Smooth muscle cell (in vitro differentiated cells): ENCODE measurements around the gene HYAL1. TPM values are rescaled to one million over a fixed set of nuclear protein-coding genes. Genes with fewer than 3 reads are reported as not detected.
"Not testable (repeated sequence)": the region's sequence is repeated elsewhere in the genome, so short reads cannot be mapped to it uniquely, and the experiment has no call there.

Experiments
- DNase-seq: peaks from one replicate; lab custom pipeline; 2025; ENCODE audit not compliant: unreplicated experiment; lab: John Stamatoyannopoulos, UW
- H2AFZ ChIP-seq: fragments of 200-600 bp; sonication (generic); 2 replicates; pipeline ENCODE4 v1.6.0; 2016; ENCODE audit warnings: antibody characterized with exemption, low read depth, mild to moderate bottlenecking
- H3F3A ChIP-seq: fragments of 200-600 bp; sonication (generic); 2 replicates; pipeline ENCODE4 v1.6.0; 2017; ENCODE audit warnings: antibody characterized with exemption, low read depth
- H3K27ac ChIP-seq: fragments of 200-600 bp; sonication (generic); 2 replicates; pipeline ENCODE4 v1.5.1; 2016; ENCODE audit warnings: low read depth, mild to moderate bottlenecking
- H3K27me3 ChIP-seq: fragments of 200-600 bp; sonication (generic); 2 replicates; pipeline ENCODE4 v1.6.1; 2016; ENCODE audit warnings: low read depth, mild to moderate bottlenecking
- H3K36me3 ChIP-seq: fragments of 200-600 bp; sonication (generic); 2 replicates; pipeline ENCODE4 v1.5.1; 2016; ENCODE audit warnings: low read depth
- H3K4me1 ChIP-seq: fragments of 200-600 bp; sonication (generic); 2 replicates; pipeline ENCODE4 v1.5.1; 2016; ENCODE audit warnings: low read depth
- H3K4me2 ChIP-seq: fragments of 200-600 bp; sonication (generic); 2 replicates; pipeline ENCODE4 v1.6.0; 2016; ENCODE audit warnings: mild to moderate bottlenecking
- H3K4me3 ChIP-seq: fragments of 200-600 bp; sonication (generic); 2 replicates; pipeline ENCODE4 v1.5.1; 2016; ENCODE audit warnings: mild to moderate bottlenecking
- H3K79me2 ChIP-seq: fragments of 200-600 bp; sonication (generic); 2 replicates; pipeline ENCODE4 v1.6.0; 2016; ENCODE audit warnings: low read depth, mild to moderate bottlenecking
- H3K9ac ChIP-seq: fragments of 200-600 bp; sonication (generic); 2 replicates; pipeline ENCODE4 v1.6.0; 2016; ENCODE audit warnings: low read depth
- H3K9me3 ChIP-seq: fragments of 200-600 bp; sonication (generic); replicated peaks from 2 replicates; pipeline ENCODE4 v1.5.1; 2016; ENCODE audit warnings: low read depth
- H4K20me1 ChIP-seq: fragments of 200-600 bp; sonication (generic); 2 replicates; pipeline ENCODE4 v1.6.0; 2016; ENCODE audit warnings: low read depth
- CTCF ChIP-seq: fragments of 200-600 bp; sonication (generic); IDR thresholded peaks from 2 replicates; pipeline ENCODE4 v1.5.1; 2017; ENCODE audit warnings: borderline replicate concordance, mild to moderate bottlenecking, antibody characterized with exemption; ENCODE audit not compliant: insufficient read depth, poor library complexity, severe bottlenecking
- WGBS: methylation state at CpG from one replicate; pipeline ENCODE4 v1.1.7; 2016; ENCODE audit warnings: low lambda C conversion rate; 5-methylcytosine and 5-hydroxymethylcytosine counted together
- polyA plus RNA-seq: library from polyadenylated mRNA; unstranded; fragments of >200 nt; fragmentation: Nextera tagmentation; extraction: Ambion mirVana; gene quantifications from 2 replicates; pipeline ENCODE4 v1.2.1, GENCODE V29; 2016
- total RNA-seq: library from RNA; depleted of rRNA; stranded (reverse); fragments of >200 nt; gene quantifications from 2 replicates; pipeline ENCODE4 v1.2.3, GENCODE V29; 2014

Gene HYAL1
- total and polyA plus RNA-seq, 2 experiments from 2014 or later = 1.0 TPM; not detected in 1

- Histone ChIP-seq H2AFZ (no peak overlapping the region), H3K4me1 (no peaks in the 10 kb centered on the region), H3K27ac (no peak overlapping the region), H3K79me2 (peaks cover 8% of the 10 kb centered on the region), H3K4me2 (no peak overlapping the region), H3K9ac (no peak overlapping the region), H3K4me3 (no peak overlapping the region), H3K9me3 (no peaks in the 10 kb centered on the region), H3F3A (no peaks in the 10 kb centered on the region), H3K36me3 (peaks cover 5% of the 10 kb centered on the region), H3K27me3 (no peaks in the 10 kb centered on the region), H4K20me1 (peaks cover 24% of the 10 kb centered on the region)
- WGBS = 98% methylated on average over 3 of the region's 3 CpGs
- no peak for TF ChIP-seq CTCF
- DNase-seq = no peak
Measured at GRCh38 chr3:50314342-50314741, 11.0 kb upstream of the HYAL1 start.

- not testable (repeated sequence) for DNase-seq, H3K27me3 ChIP-seq, H3K4me2 ChIP-seq, H2AFZ ChIP-seq, H3K36me3 ChIP-seq, H3K27ac ChIP-seq, H3F3A ChIP-seq, H3K4me3 ChIP-seq, H3K9ac ChIP-seq, H3K4me1 ChIP-seq, H3K9me3 ChIP-seq, H3K79me2 ChIP-seq
- whole genome bisulfite sequencing = 98% methylated on average over 16 of the region's 32 CpGs
- H4K20me1 ChIP-seq = peaks cover 14% of the 10 kb centered on the region
Measured at GRCh38 chr3:50312041-50312440, 8.7 kb upstream of the HYAL1 start.

GRCh38 chr3:50304601-50305000 lies 1.2 kb upstream of the HYAL1 start:
- H3K27ac ChIP-seq = no peak overlapping the region
- H4K20me1 ChIP-seq = no peaks in the 10 kb centered on the region
- no peak overlapping the region for H2AFZ ChIP-seq
- no peak overlapping the region for H3K9ac ChIP-seq
- TF ChIP-seq CTCF = no peak
- H3K4me3 ChIP-seq = no peak overlapping the region
- H3K9me3 ChIP-seq = no peaks in the 10 kb centered on the region
- H3K79me2 ChIP-seq = no peaks in the 10 kb centered on the region
- peaks cover 6% of the 10 kb centered on the region for H3K36me3 ChIP-seq
- H3F3A ChIP-seq = peaks cover 4% of the 10 kb centered on the region
- H3K27me3 ChIP-seq = no peaks in the 10 kb centered on the region
- H3K4me1 ChIP-seq = peaks cover 7% of the 10 kb centered on the region
- no peak overlapping the region for H3K4me2 ChIP-seq
- DNase-seq = no peak

- H3K4me1 ChIP-seq = peaks cover 13% of the 10 kb centered on the region
Measured at GRCh38 chr3:50302095-50303012, 1.0 kb downstream of the HYAL1 start.

More at GRCh38 chr3:50302095-50303012, 1.0 kb downstream of the HYAL1 start:
- TF ChIP-seq CTCF = no peak
- Histone ChIP-seq H3K4me3 (no peak overlapping the region), H3K27me3 (no peaks in the 10 kb centered on the region), H3K36me3 (no peaks in the 10 kb centered on the region), H4K20me1 (no peaks in the 10 kb centered on the region), H3K9ac (no peak overlapping the region), H3K9me3 (no peaks in the 10 kb centered on the region), H2AFZ (no peak overlapping the region), H3K79me2 (no peaks in the 10 kb centered on the region), H3K4me2 (no peak overlapping the region), H3K27ac (no peak overlapping the region), H3F3A (peaks cover 4% of the 10 kb centered on the region)
- WGBS = 94% methylated on average over 32 of the region's 32 CpGs
- no peak for DNase-seq
